HepG2 (cell line): ENCODE data around the gene SMIM13. TPM values are rescaled to one million over a fixed set of nuclear protein-coding genes. Genes with fewer than 3 reads are reported as not detected.

Experiments
- GATAD1 ChIP-seq: IDR thresholded peaks from 2 replicates; pipeline ENCODE4 v1.6.1; 2016; ENCODE audit warnings: missing genetic modification reagents, missing compliant biosample characterization
- HOXD1 ChIP-seq: sonication (generic); formaldehyde crosslinking; IDR thresholded peaks from 2 replicates; pipeline ENCODE4 v1.5.0; 2020; ENCODE audit warnings: missing genetic modification reagents
- MIER2 ChIP-seq: IDR thresholded peaks from 2 replicates; pipeline ENCODE4 v1.6.1; 2016; ENCODE audit warnings: missing biosample characterization, missing genetic modification reagents
- NCOR1 ChIP-seq: fragments of 200-600 bp; sonication (generic); IDR thresholded peaks from 2 replicates; pipeline ENCODE4 v1.7.0; 2017; ENCODE audit warnings: antibody characterized with exemption, low read length, borderline replicate concordance
- NFYB ChIP-seq: sonication (generic); formaldehyde crosslinking; IDR thresholded peaks from 2 replicates; pipeline ENCODE4 v1.4.0; 2020; ENCODE audit warnings: missing genetic modification reagents
- NONO ChIP-seq, 2 experiments: fragments of 450-650 bp in 1 of 2; sonication (generic) in 1 of 2; formaldehyde crosslinking in 1 of 2; IDR thresholded peaks in 1 of 2; conservative IDR thresholded peaks in 1 of 2; 2 replicates each; pipeline versions ENCODE4 v1.6.1 to v1.8.0; 2017 to 2022; ENCODE audit warnings: mild to moderate bottlenecking in 1 of 2, missing genetic modification reagents in 1 of 2, moderate library complexity in 1 of 2
- NRL ChIP-seq: sonication (generic); formaldehyde crosslinking; IDR thresholded peaks from 2 replicates; pipeline ENCODE4 v1.5.0; 2020; ENCODE audit warnings: missing genetic modification reagents, mild to moderate bottlenecking, moderate library complexity, borderline replicate concordance
- PHF8 ChIP-seq: sonication (generic); formaldehyde crosslinking; IDR thresholded peaks from 2 replicates; pipeline ENCODE4 v1.5.0; 2020; ENCODE audit warnings: missing genetic modification reagents
- STAG1 ChIP-seq: sonication (generic); formaldehyde crosslinking; IDR thresholded peaks from 2 replicates; pipeline ENCODE4 v1.4.0; 2020; ENCODE audit warnings: missing genetic modification reagents
- TBX2 ChIP-seq: sonication (generic); formaldehyde crosslinking; IDR thresholded peaks from 2 replicates; pipeline ENCODE4 v1.5.0; 2020; ENCODE audit warnings: missing genetic modification reagents, mild to moderate bottlenecking, borderline replicate concordance
- polyA plus RNA-seq, 8 experiments: library from polyadenylated mRNA; depleted of rRNA in 3 of 8; stranded (reverse) in 7 of 8; unstranded in 1 of 8; fragments of >200 nt; fragmentation: Illumina TruSeq in 4 of 8; extraction: Trizol in 4 of 8; gene quantifications; 2 replicates each; pipeline versions ENCODE4 v1.2.1 to v1.2.3, GENCODE V29; 2011 to 2016; ENCODE audit warnings: low read depth in 4 of 8, missing spikeins in 1 of 8, mixed read lengths in 1 of 8; ENCODE audit not compliant: insufficient read depth in 1 of 8
- total RNA-seq, 5 experiments: library from RNA; depleted of rRNA; stranded (reverse); fragments of >200 nt; fragmentation: Illumina TruSeq; extraction: Trizol; gene quantifications; 2 replicates each; pipeline ENCODE4 v1.2.3, GENCODE V29; 2016; ENCODE audit warnings: low read depth in 1 of 5
- TF ChIP-seq, protein P1 (sequence below): sonication (generic); formaldehyde crosslinking; IDR thresholded peaks from 2 replicates; pipeline ENCODE4 v1.8.0; 2022; ENCODE audit warnings: mild to moderate bottlenecking, missing genetic modification reagents, moderate library complexity
- TF ChIP-seq, protein P2 (sequence below): sonication (generic); formaldehyde crosslinking; IDR thresholded peaks from 2 replicates; pipeline ENCODE4 v1.9.0; 2021; ENCODE audit warnings: mild to moderate bottlenecking, missing genetic modification reagents

Gene SMIM13
- total and polyA plus RNA-seq, 2 of the 13 experiments (the other 11 are each of a cell fraction or from before 2014, with no cell fraction given), result 2.7 to 10.2 TPM

GRCh38 chr6:11163932-11164331 is 70.3 kb downstream of the SMIM13 start (continued):
- TF ChIP-seq TBX2 (CRISPR knock-in tag) (peak; percentile 12; the same call in 1 of the 2 replicates), NONO (IDR thresholded peaks at IDR 0.05) (no peak), NONO (CRISPR knock-in tag; conservative IDR thresholded peaks at IDR 0.05) (0 out of 2 replicates have a peak, but pooled peaks have one; percentile 10), PHF8 (CRISPR knock-in tag) (no peak), NRL (no peak), STAG1 (0 out of 2 replicates have a peak, but pooled peaks have one; percentile 5), GATAD1 (CRISPR knock-in tag) (no peak), NCOR1 (no peak), NFYB (CRISPR knock-in tag) (no peak), MIER2 (no peak), HOXD1 (CRISPR knock-in tag) (no peak)
- TF ChIP-seq, protein P1, sequence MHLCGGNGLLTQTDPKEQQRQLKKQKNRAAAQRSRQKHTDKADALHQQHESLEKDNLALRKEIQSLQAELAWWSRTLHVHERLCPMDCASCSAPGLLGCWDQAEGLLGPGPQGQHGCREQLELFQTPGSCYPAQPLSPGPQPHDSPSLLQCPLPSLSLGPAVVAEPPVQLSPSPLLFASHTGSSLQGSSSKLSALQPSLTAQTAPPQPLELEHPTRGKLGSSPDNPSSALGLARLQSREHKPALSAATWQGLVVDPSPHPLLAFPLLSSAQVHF (CRISPR knock-in tag), result no peak
- TF ChIP-seq, protein P2, sequence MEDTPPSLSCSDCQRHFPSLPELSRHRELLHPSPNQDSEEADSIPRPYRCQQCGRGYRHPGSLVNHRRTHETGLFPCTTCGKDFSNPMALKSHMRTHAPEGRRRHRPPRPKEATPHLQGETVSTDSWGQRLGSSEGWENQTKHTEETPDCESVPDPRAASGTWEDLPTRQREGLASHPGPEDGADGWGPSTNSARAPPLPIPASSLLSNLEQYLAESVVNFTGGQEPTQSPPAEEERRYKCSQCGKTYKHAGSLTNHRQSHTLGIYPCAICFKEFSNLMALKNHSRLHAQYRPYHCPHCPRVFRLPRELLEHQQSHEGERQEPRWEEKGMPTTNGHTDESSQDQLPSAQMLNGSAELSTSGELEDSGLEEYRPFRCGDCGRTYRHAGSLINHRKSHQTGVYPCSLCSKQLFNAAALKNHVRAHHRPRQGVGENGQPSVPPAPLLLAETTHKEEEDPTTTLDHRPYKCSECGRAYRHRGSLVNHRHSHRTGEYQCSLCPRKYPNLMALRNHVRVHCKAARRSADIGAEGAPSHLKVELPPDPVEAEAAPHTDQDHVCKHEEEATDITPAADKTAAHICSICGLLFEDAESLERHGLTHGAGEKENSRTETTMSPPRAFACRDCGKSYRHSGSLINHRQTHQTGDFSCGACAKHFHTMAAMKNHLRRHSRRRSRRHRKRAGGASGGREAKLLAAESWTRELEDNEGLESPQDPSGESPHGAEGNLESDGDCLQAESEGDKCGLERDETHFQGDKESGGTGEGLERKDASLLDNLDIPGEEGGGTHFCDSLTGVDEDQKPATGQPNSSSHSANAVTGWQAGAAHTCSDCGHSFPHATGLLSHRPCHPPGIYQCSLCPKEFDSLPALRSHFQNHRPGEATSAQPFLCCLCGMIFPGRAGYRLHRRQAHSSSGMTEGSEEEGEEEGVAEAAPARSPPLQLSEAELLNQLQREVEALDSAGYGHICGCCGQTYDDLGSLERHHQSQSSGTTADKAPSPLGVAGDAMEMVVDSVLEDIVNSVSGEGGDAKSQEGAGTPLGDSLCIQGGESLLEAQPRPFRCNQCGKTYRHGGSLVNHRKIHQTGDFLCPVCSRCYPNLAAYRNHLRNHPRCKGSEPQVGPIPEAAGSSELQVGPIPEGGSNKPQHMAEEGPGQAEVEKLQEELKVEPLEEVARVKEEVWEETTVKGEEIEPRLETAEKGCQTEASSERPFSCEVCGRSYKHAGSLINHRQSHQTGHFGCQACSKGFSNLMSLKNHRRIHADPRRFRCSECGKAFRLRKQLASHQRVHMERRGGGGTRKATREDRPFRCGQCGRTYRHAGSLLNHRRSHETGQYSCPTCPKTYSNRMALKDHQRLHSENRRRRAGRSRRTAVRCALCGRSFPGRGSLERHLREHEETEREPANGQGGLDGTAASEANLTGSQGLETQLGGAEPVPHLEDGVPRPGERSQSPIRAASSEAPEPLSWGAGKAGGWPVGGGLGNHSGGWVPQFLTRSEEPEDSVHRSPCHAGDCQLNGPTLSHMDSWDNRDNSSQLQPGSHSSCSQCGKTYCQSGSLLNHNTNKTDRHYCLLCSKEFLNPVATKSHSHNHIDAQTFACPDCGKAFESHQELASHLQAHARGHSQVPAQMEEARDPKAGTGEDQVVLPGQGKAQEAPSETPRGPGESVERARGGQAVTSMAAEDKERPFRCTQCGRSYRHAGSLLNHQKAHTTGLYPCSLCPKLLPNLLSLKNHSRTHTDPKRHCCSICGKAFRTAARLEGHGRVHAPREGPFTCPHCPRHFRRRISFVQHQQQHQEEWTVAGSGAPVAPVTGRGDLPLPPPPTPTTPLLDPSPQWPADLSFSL, result no peak
- TF ChIP-seq, all 625 proteins: peak for 7
